KG1 (cell line): ENCODE data around the gene SLC18A2.
"Not testable (repeated sequence)": the region's sequence is repeated elsewhere in the genome, so short reads cannot be mapped to it uniquely, and the experiment has no call there.

Source experiments
- DNase-seq: peaks from one replicate; lab custom pipeline; 2025; lab: John Stamatoyannopoulos, UW

Gene SLC18A2

GRCh38 chr10:117262903-117263293 lies 22.0 kb downstream of the SLC18A2 start:
- DNase-seq: no peak

- DNase-seq: no peak
These were observed 23.9 kb downstream of the SLC18A2 start for GRCh38 chr10:117264782-117265181.

GRCh38 chr10:117266400-117266799 lies 25.5 kb downstream of the SLC18A2 start:
- no peak for DNase-seq

GRCh38 chr10:117266812-117267211 lies 25.9 kb downstream of the SLC18A2 start:
- DNase-seq: no peak

- DNase-seq: no peak
These were observed 27.3 kb downstream of the SLC18A2 start for GRCh38 chr10:117268258-117268657.

- no peak for DNase-seq
These were observed 28.0 kb downstream of the SLC18A2 start for GRCh38 chr10:117268907-117269306.

GRCh38 chr10:117271427-117271826 lies 30.5 kb downstream of the SLC18A2 start:
- no peak for DNase-seq

GRCh38 chr10:117272195-117273076 lies 31.5 kb downstream of the SLC18A2 start:
- no peak for DNase-seq

- no peak for DNase-seq
These were observed 33.1 kb downstream of the SLC18A2 start for GRCh38 chr10:117273980-117274379.

- DNase-seq: no peak
These were observed 33.6 kb downstream of the SLC18A2 start for GRCh38 chr10:117274509-117274908.

GRCh38 chr10:117275121-117275520 lies 34.2 kb downstream of the SLC18A2 start:
- DNase-seq: no peak

GRCh38 chr10:117277675-117278074 lies 36.8 kb downstream of the SLC18A2 start:
- DNase-seq: no peak

- DNase-seq: no peak
These were observed 44.0 kb downstream of the SLC18A2 start for GRCh38 chr10:117284716-117285494.

- DNase-seq: not testable (repeated sequence)
These were observed 50.0 kb downstream of the SLC18A2 start for GRCh38 chr10:117290872-117291271.

GRCh38 chr10:117294039-117294645 lies 53.2 kb downstream of the SLC18A2 start:
- no peak for DNase-seq

- DNase-seq: no peak
These were observed 53.8 kb downstream of the SLC18A2 start for GRCh38 chr10:117294735-117295134.

- no peak for DNase-seq
These were observed 57.3 kb downstream of the SLC18A2 start for GRCh38 chr10:117298219-117298618.

GRCh38 chr10:117299435-117299834 lies 58.5 kb downstream of the SLC18A2 start:
- no peak for DNase-seq

- no peak for DNase-seq
These were observed 59.8 kb downstream of the SLC18A2 start for GRCh38 chr10:117300671-117301070.

- not testable (repeated sequence) for DNase-seq
These were observed 62.5 kb downstream of the SLC18A2 start for GRCh38 chr10:117303451-117303850.

GRCh38 chr10:117306674-117307073 lies 65.8 kb downstream of the SLC18A2 start:
- DNase-seq: no peak

GRCh38 chr10:117311261-117311660 lies 70.3 kb downstream of the SLC18A2 start:
- no peak for DNase-seq

- no peak for DNase-seq
These were observed 71.5 kb downstream of the SLC18A2 start for GRCh38 chr10:117312430-117312829.
